Retinal pigment epithelial cell (primary cell): ENCODE measurements around the gene CENATAC.
"Not testable (repeated sequence)": the region's sequence is repeated elsewhere in the genome, so short reads cannot be mapped to it uniquely, and the experiment has no call there.

ENCODE experiments used
- DNase-seq: peaks from one replicate; pipeline ENCODE4 v3.0.0-alpha.2; 2010; ENCODE audit warnings: low read depth
- H3K4me3 ChIP-seq: 2 replicates; pipeline ENCODE4 v1.5.1; 2011; ENCODE audit warnings: mild to moderate bottlenecking, low read length, control low read depth, moderate library complexity
- CTCF ChIP-seq: conservative IDR thresholded peaks from 2 replicates; pipeline ENCODE4 v1.5.1; 2011; ENCODE audit warnings: low read depth, low read length, control low read depth, inconsistent platforms

The CENATAC gene

DNA sequence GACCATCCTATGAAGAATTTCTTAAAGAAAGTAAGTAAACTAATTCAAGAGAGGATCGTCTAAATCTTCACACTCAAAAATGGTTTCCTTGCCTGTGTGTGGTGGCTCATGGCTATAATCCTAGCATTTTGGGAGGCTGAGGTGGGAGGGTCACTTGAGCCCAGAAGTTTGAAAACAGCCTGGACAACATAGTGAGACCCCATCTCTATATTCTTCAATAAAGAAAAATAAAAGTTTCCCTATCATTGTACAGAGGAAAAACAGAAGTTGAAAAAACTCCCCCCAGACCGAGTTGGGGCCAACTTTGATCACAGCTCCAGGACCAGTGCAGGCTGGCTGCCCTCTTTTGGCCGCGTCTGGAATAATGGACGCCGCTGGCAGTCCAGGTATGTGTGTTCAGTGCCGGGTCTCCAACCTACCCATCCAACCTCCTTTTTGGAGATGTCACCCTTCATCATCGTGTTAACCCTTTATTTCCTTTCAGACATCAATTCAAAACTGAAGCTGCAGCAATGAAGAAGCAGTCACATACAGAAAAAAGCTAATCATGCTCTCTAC, 17.2 kb downstream of the CENATAC start:
- H3K4me3 ChIP-seq = no peak overlapping the region
- DNase-seq = no peak
- TF ChIP-seq CTCF = no peak

DNA sequence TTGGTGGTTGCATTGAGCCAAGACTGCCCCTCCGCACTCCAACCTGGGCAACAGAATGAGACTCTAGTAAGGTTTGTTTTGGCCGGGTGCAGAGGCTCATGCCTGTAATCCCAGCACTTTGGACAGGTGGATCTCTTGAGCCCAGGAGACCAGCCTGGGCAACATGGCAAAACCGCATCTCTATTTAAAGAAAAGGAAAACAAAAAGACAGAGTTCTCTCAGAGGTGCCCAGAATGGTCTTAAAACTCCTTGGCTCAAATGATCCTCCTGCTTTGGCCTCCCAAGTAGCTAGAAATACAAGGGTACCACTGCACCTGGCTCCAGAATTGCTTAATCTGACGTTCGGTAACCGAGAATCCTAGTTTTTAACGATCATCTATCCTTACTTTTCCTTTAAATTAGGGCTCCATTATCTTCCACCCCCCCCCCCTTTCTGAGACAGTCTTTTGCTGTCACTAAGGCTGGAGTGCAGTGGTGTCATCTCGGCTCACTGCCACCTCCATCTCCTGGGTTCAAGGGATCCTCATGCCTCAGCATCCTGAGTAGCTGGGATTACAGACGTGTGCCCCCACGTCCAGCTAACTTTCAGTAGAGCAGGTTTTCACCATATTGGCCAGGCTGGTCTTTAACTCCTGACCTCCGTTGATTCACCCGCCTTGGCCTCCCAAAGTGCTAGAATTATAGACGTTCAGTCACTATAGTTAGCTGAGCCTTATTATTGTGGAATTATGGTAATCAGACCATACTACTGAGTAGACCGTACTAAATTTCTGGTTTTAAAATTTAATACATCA, 18.5 kb downstream of the CENATAC start:
- H3K4me3 ChIP-seq = peak overlapping the region; percentile 97
- DNase-seq = no peak
- TF ChIP-seq CTCF = no peak

- not testable (repeated sequence) for DNase-seq
- H3K4me3 ChIP-seq = peak overlapping the region; percentile 97
These were observed 19.4 kb downstream of the CENATAC start for GRCh38 chr11:119017377-119017776.

DNA sequence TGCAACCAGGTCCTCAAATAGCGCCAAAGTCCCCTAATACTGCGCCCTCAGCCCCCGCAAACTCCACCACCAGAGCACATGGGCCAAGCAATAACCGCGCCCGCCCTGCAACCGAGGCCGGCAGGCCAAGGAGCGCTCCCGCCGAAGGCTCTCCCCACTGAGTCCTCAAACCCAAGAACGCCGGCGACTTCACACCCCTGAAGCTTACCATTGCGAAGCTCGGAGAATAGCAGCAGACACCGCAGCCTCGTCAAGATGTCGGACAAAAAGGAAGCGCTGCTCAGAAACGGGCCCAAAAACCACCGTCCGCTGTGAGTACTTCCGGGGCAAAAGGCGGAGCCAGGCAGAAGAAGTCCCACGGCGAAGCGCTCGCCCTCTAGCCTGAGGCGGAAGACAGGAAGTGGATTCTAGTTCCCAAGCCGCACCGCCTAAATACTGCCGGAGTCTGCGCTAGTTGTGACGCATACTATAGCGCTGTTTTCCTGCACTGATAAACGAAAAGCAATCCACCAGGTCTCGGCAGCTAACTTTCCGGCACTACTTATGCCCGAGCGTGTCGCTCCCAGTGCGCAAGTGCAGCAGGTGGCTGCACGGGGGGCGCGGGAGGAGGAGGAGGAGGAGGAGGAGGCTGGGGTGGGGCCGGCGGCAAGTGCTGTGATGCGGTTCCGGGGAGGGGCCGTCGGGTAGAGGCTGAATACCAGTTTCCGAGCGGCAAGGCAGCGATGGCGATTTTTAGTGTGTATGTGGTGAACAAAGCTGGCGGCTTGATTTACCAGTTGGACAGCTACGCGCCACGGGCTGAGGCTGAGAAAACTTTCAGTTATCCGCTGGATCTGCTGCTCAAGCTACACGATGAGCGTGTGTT, 20.4 kb downstream of the CENATAC start, which contains the start of the genes RPS25 and TRAPPC4:
TSS of gene RPS25 (minus strand) at position 270 of the 865 bp plus-strand sequence. CDS start at position 211, 59 bp downstream.
TSS of gene TRAPPC4 (plus strand) at position 693 of the 865 bp plus-strand sequence. CDS start at position 723, 30 bp downstream.
- DNase-seq = peak; percentile 86
- peak within 1 kb of the TSS; percentile 97 for H3K4me3 ChIP-seq
- no peak for TF ChIP-seq CTCF

- DNase-seq = no peak
- TF ChIP-seq CTCF = no peak
- H3K4me3 ChIP-seq = peak overlapping the region; percentile 97
These were observed 22.1 kb downstream of the CENATAC start for GRCh38 chr11:119019996-119020395.

GRCh38 chr11:119021631-119022030, 23.7 kb downstream of the CENATAC start:
- H3K4me3 ChIP-seq = no peak overlapping the region
- no peak for TF ChIP-seq CTCF
- no peak for DNase-seq

DNA sequence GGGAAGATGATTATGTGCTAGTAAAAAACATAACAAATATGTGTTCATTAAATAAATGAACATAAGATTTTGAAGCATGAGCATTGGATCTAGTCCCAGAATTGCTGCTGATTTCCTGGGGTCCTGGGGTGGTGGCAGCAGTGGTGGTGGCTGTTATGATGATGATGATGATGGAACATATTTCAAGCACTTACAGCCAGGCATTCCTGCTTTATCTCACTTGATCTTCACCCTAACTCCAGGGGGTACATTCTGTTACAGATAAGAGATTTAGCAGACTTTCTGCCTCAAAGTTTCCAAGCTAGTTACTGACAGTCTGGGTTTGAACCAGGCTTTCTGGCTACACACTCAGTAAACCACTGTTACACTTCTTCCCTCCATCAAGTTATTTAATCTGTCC, 25.8 kb downstream of the CENATAC start:
- no peak for TF ChIP-seq CTCF
- no peak overlapping the region for H3K4me3 ChIP-seq
- DNase-seq = no peak
